GM19372 (cell line): ENCODE measurements around the gene C9orf72.
A peak's percentile ranks its signal among the peaks of the same experiment; 100 is the strongest.

ENCODE experiments used
- ATAC-seq: cut with Tn5 transposase; IDR thresholded peaks from one replicate; pipeline ENCODE4 v1.9.1; 2021; ENCODE audit warnings: mild to moderate bottlenecking, low read depth, moderate library complexity; ENCODE audit not compliant: unreplicated experiment

C9orf72 gene

GRCh38 chr9:27539479-27540441, 33.5 kb downstream of the C9orf72 start:
- peak; percentile 39 for ATAC-seq

GRCh38 chr9:27538647-27539046, 34.6 kb downstream of the C9orf72 start:
- peak; percentile 47 for ATAC-seq

- ATAC-seq = no peak
Observed at GRCh38 chr9:27537756-27538155, 35.5 kb downstream of the C9orf72 start.

GRCh38 chr9:27537027-27537435, 36.2 kb downstream of the C9orf72 start:
- no peak for ATAC-seq

GRCh38 chr9:27536168-27536567, 37.1 kb downstream of the C9orf72 start:
- no peak for ATAC-seq

GRCh38 chr9:27535701-27536118, 37.6 kb downstream of the C9orf72 start:
- no peak for ATAC-seq

GRCh38 chr9:27534658-27535209, 38.5 kb downstream of the C9orf72 start:
- ATAC-seq = no peak

- ATAC-seq = no peak
Observed at GRCh38 chr9:27534131-27534530, 39.1 kb downstream of the C9orf72 start.

- ATAC-seq = no peak
Observed at GRCh38 chr9:27533311-27533710, 40.0 kb downstream of the C9orf72 start.

- ATAC-seq = no peak
Observed at GRCh38 chr9:27532046-27532445, 41.2 kb downstream of the C9orf72 start.

- ATAC-seq = no peak
Observed at GRCh38 chr9:27530915-27531755, 42.1 kb downstream of the C9orf72 start.

- ATAC-seq = peak; percentile 79
Observed at GRCh38 chr9:27529316-27530278, 43.7 kb downstream of the C9orf72 start, which contains the start of gene MOB3B. Gene MOB3B, minus strand, starts transcription at chr9:27529814. Its CDS starts 74,264 bp downstream, at chr9:27455550.

- ATAC-seq = peak; percentile 35
Observed at GRCh38 chr9:27528886-27529315, 44.4 kb downstream of the C9orf72 start.

- peak; percentile 46 for ATAC-seq
Observed at GRCh38 chr9:27528076-27528885, 45.0 kb downstream of the C9orf72 start.

- ATAC-seq = no peak
Observed at GRCh38 chr9:27527702-27528075, 45.6 kb downstream of the C9orf72 start.

GRCh38 chr9:27524236-27524635, 49.0 kb downstream of the C9orf72 start, which contains the start of gene IFNK:
Gene IFNK, plus strand, starts transcription at chr9:27524290. Its CDS starts 47 bp downstream, at chr9:27524337.
- ATAC-seq = no peak

GRCh38 chr9:27523141-27523540, 50.1 kb downstream of the C9orf72 start:
- no peak for ATAC-seq

GRCh38 chr9:27520986-27521385, 52.3 kb downstream of the C9orf72 start:
- ATAC-seq = no peak
